Measurements from ENCODE around the gene KRTAP10-7. TPM values are rescaled to one million over a fixed set of nuclear protein-coding genes. Genes with fewer than 3 reads are reported as not detected.

The KRTAP10-7 gene
- total RNA-seq, 3 donors from 2014 or later (not counting 1 experiment from before 2014, with no cell fraction given), result not detected

GRCh38 chr21:44613386-44614155, 13.2 kb downstream of the KRTAP10-7 start:
- Histone ChIP-seq H3K27me3 (ENCODE audit: control insufficient read depth, insufficient read depth, low read length) (no peaks in the 10 kb centered on the region), H3K4me3 (ENCODE audit: low read length) (no peak overlapping the region), H3K27ac (ENCODE audit: low read length) (no peak overlapping the region), H3K9me3 (ENCODE audit: control insufficient read depth, insufficient read depth, low read length) (peaks cover 27% of the 10 kb centered on the region), H3K36me3 (ENCODE audit: control insufficient read depth, insufficient read depth, low read length) (no peaks in the 10 kb centered on the region), H3K4me1 (ENCODE audit: control insufficient read depth, insufficient read depth, low read length) (peaks cover 23% of the 10 kb centered on the region)
- no peak overlapping the region for H3K27ac Mint-ChIP-seq
- ATAC-seq (no peak), DNase-seq (no peak)
- H3K4me3 Mint-ChIP-seq, result no peak overlapping the region
- no peak for TF ChIP-seq CTCF (IDR thresholded peaks at IDR 0.05)
- H3K4me1 Mint-ChIP-seq, result peaks cover 10 to 27% of the 10 kb centered on the region in 2 donors
- H3K9me3 Mint-ChIP-seq, result peaks cover 2 to 14% of the 10 kb centered on the region in 2 donors
- intact Hi-C loops (cut with micrococcal nuclease), result no loop called here
- WGBS (ENCODE audit: insufficient coverage), result 92% methylated on average over 26 of the region's 26 CpGs
- peaks cover 15% of the 10 kb centered on the region for H3K36me3 Mint-ChIP-seq
- peaks cover 8 to 13% of the 10 kb centered on the region in 2 donors for H3K27me3 Mint-ChIP-seq (ENCODE audit: low read depth in 2 of 2)

- no peak overlapping the region for H3K4me3 Mint-ChIP-seq
- peaks cover 16 to 33% of the 10 kb centered on the region in 2 donors for H3K4me1 Mint-ChIP-seq
Observed at GRCh38 chr21:44614161-44614631, 13.8 kb downstream of the KRTAP10-7 start.

DNA sequence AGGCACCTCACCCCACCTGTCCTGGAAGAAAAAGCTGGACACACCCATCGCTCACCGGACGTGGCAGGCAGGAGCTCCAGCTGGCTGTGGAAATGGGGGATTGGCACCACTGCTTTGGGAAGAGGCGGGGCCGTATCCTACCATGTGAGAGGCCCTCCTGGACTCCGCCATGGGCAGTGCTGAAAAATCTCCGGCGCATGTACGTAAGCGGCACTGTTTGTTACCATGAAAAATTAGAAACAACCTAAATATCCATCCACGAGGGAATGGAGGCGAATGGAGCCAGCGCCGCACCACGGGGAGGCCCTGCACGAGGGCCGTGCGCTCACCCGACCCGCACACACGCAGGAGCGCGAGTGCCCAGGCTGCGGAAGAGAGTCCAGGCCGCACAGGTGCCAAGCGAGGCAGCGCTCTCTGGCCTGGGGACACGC, 14.6 kb downstream of the KRTAP10-7 start:
- H3K4me1 Mint-ChIP-seq, result peaks cover 24 to 41% of the 10 kb centered on the region in 2 donors
- Histone ChIP-seq H3K27me3 (ENCODE audit: control insufficient read depth, insufficient read depth, low read length) (no peaks in the 10 kb centered on the region), H3K4me3 (ENCODE audit: low read length) (no peak overlapping the region), H3K9me3 (ENCODE audit: control insufficient read depth, insufficient read depth, low read length) (peaks cover 23% of the 10 kb centered on the region), H3K27ac (ENCODE audit: low read length) (no peak overlapping the region), H3K4me1 (ENCODE audit: control insufficient read depth, insufficient read depth, low read length) (peaks cover 31% of the 10 kb centered on the region), H3K36me3 (ENCODE audit: control insufficient read depth, insufficient read depth, low read length) (no peaks in the 10 kb centered on the region)
- peaks cover 0 to 2% of the 10 kb centered on the region in 2 donors for H3K27me3 Mint-ChIP-seq (ENCODE audit: low read depth in 2 of 2)
- WGBS (ENCODE audit: insufficient coverage), result 95% methylated on average over 28 of the region's 28 CpGs
- H3K27ac Mint-ChIP-seq, result no peak overlapping the region
- peaks cover 13% of the 10 kb centered on the region for H3K36me3 Mint-ChIP-seq
- DNase-seq, result no peak
- no peak overlapping the region for H3K4me3 Mint-ChIP-seq
- no peak for ATAC-seq
- peaks cover 2 to 15% of the 10 kb centered on the region in 2 donors for H3K9me3 Mint-ChIP-seq
- TF ChIP-seq CTCF (IDR thresholded peaks at IDR 0.05), result no peak
- intact Hi-C loops (cut with micrococcal nuclease), result no loop called here

More at GRCh38 chr21:44614161-44614631, 13.8 kb downstream of the KRTAP10-7 start:
- WGBS (ENCODE audit: insufficient coverage), result 85% methylated on average over 20 of the region's 20 CpGs
- Mint-ChIP-seq H3K36me3 (peaks cover 13% of the 10 kb centered on the region), H3K9me3 (peaks cover 0 to 14% of the 10 kb centered on the region in 2 donors), H3K27ac (no peak overlapping the region), H3K27me3 (ENCODE audit: low read depth in 2 of 2) (peaks cover 5 to 6% of the 10 kb centered on the region in 2 donors)
- no peaks in the 10 kb centered on the region for H3K27me3 ChIP-seq (ENCODE audit: control insufficient read depth, insufficient read depth, low read length)
- DNase-seq, result no peak
- H3K4me1 ChIP-seq (ENCODE audit: control insufficient read depth, insufficient read depth, low read length), result peaks cover 29% of the 10 kb centered on the region
- no peak for ATAC-seq
- no peak overlapping the region for H3K27ac ChIP-seq (ENCODE audit: low read length)
- H3K4me3 ChIP-seq (ENCODE audit: low read length), result no peak overlapping the region
- intact Hi-C loops (cut with micrococcal nuclease), result no loop called here
- no peak for TF ChIP-seq CTCF (IDR thresholded peaks at IDR 0.05)
- peaks cover 27% of the 10 kb centered on the region for H3K9me3 ChIP-seq (ENCODE audit: control insufficient read depth, insufficient read depth, low read length)
- H3K36me3 ChIP-seq (ENCODE audit: control insufficient read depth, insufficient read depth, low read length), result no peaks in the 10 kb centered on the region

Measured in natural killer cell (primary cell).